ENCODE measurements around the gene PARVA. TPM values are rescaled to one million over a fixed set of nuclear protein-coding genes. Genes with fewer than 3 reads are reported as not detected.

PARVA gene
- polyA plus RNA-seq, 1 experiment = 142 TPM

DNA sequence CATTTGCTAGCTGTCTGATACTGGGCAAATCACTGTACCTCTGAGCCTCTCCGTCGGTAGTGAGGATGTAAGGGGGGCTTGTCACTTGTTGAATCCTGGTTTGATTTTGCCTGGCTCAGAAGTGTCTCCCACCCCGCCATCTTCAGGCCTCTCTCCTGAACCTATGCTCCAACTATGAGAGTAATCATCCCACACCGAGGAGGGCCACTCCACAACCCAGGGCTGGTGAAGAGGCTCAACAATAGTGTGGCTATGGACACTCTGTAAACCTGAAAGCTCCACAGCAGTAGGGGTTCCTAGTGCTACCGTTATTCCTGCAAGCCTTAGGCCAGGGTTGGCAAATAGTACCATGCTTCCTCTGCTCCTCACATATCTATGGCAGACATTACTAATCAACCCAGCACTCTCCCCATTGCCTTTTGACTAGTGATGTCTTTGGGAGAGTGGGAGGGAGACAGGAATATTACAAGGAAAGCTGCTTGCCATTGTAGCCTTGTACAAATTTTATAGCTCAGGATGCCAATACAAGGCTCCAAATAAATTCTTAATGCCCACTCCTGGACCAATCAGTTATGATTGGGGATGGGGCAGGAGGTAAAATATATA lies 162.8 kb downstream of the PARVA start:
- H3K9me3 ChIP-seq (ENCODE audit: control insufficient read depth, insufficient read depth, low read length) = no peaks in the 10 kb centered on the region
- H3K27ac ChIP-seq (ENCODE audit: low read depth, low read length) = peak overlapping the region; percentile 99
- POLR2A ChIA-PET = interaction anchor here (1.2 to 1.8 kb wide), 7 partner anchors 12 to 252 kb away, joined by 3 to 9 read pairs (median 5); partner anchors contain the start of genes PARVA and TEAD1
- no peak overlapping the region for H3K4me3 ChIP-seq (ENCODE audit: low read depth, low read length)
- CTCF ChIA-PET = interaction anchor here (0.6 to 1.6 kb wide), 6 partner anchors 13 to 251 kb away, joined by 3 to 11 read pairs (median 4); no protein-coding TSS in a partner anchor
- TF ChIP-seq, protein P1, sequence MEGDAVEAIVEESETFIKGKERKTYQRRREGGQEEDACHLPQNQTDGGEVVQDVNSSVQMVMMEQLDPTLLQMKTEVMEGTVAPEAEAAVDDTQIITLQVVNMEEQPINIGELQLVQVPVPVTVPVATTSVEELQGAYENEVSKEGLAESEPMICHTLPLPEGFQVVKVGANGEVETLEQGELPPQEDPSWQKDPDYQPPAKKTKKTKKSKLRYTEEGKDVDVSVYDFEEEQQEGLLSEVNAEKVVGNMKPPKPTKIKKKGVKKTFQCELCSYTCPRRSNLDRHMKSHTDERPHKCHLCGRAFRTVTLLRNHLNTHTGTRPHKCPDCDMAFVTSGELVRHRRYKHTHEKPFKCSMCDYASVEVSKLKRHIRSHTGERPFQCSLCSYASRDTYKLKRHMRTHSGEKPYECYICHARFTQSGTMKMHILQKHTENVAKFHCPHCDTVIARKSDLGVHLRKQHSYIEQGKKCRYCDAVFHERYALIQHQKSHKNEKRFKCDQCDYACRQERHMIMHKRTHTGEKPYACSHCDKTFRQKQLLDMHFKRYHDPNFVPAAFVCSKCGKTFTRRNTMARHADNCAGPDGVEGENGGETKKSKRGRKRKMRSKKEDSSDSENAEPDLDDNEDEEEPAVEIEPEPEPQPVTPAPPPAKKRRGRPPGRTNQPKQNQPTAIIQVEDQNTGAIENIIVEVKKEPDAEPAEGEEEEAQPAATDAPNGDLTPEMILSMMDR (IDR thresholded peaks at IDR 0.05; ENCODE audit: low read depth, low read length) = no peak
- no peak for DNase-seq (ENCODE audit: low read depth, low spot score)
- H3K27me3 ChIP-seq (ENCODE audit: control insufficient read depth, insufficient read depth, low read length) = no peaks in the 10 kb centered on the region

DNA sequence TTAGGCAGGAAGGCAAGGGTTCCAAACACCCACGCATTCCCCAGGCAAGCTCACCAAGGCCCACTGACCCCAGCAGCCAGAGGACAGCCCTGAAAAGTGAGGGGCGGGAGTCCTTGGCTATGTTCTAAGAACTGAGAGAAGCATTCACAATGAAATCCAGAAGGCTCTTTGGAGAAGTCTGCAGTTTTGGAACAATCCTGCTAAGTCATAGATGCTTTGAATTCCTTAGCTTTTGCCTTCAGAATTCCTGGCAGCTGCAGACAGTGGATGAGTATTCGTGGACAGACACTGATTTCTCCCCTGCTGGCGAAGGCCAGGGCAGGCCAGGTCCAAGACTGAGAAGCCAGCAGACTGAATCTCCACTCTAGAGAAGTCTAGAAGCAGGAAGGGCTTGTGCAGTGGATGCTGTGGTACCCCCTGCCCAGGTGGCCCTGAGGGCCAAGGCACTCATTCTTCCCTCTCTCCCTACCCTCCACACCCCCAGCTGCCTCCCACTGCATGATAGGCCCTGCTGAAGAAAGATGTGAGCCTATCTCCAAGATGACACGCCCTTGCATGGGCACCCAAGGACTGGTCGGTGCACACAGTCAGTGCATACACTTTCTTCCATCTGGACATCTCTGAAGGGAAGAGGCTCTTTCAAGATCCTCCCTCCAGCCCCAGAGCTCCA lies 163.7 kb downstream of the PARVA start:
- ChIA-PET POLR2A (interaction anchor here (1.2 to 1.8 kb wide), 7 partner anchors 12 to 253 kb away, joined by 3 to 9 read pairs (median 5); partner anchors contain the start of genes PARVA and TEAD1), CTCF (interaction anchor here (0.6 to 1.6 kb wide), 6 partner anchors 12 to 252 kb away, joined by 3 to 11 read pairs (median 4); no protein-coding TSS in a partner anchor)
- Histone ChIP-seq H3K9me3 (ENCODE audit: control insufficient read depth, insufficient read depth, low read length) (no peaks in the 10 kb centered on the region), H3K27me3 (ENCODE audit: control insufficient read depth, insufficient read depth, low read length) (no peaks in the 10 kb centered on the region), H3K27ac (ENCODE audit: low read depth, low read length) (peak overlapping the region; percentile 99), H3K4me3 (ENCODE audit: low read depth, low read length) (no peak overlapping the region; the same call in 1 of the 2 replicates)
- TF ChIP-seq, protein P1 (IDR thresholded peaks at IDR 0.05; ENCODE audit: low read depth, low read length) = peak; percentile 65
- DNase-seq (ENCODE audit: low read depth, low spot score) = peak; percentile 87

DNA sequence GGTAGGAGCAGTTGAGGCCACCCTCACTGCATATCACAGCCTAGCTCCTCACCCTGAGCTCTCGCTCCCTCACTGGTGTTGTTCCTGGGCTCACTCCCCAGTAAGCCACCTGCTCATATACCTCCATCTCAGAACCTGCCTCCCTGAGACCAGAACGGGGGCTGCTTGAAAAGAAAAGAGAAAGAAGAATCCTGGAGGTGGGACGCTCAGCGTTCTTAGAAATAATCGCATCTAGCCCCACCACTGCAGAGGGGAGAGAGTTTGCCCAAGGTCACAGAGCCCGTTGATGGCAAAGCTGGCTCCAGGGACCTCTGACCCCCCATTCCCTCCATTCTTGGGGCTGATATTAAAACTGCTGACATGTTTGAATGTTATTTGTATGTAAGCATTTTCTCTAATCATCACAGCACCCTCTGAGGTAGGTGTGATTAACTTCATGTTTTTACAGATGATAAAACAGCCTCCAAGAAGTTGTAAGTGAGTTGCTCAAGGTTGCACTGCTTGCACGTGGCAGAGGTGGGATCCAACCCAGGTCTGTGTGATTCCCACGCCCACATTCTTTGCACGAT lies 164.3 kb downstream of the PARVA start:
- H3K27ac ChIP-seq (ENCODE audit: low read depth, low read length) = peak overlapping the region; percentile 99
- TF ChIP-seq, protein P1 (IDR thresholded peaks at IDR 0.05; ENCODE audit: low read depth, low read length) = no peak
- DNase-seq (ENCODE audit: low read depth, low spot score) = no peak
- H3K9me3 ChIP-seq (ENCODE audit: control insufficient read depth, insufficient read depth, low read length) = no peaks in the 10 kb centered on the region
- POLR2A ChIA-PET = interaction anchor here (1.2 to 1.8 kb wide), 4 partner anchors 11 to 253 kb away, joined by 4 to 9 read pairs (median 4); partner anchors contain the start of gene PARVA
- CTCF ChIA-PET = interaction anchor here (1.2 to 1.6 kb wide), 2 partner anchors 15 to 253 kb away, joined by 5 to 6 read pairs; no protein-coding TSS in a partner anchor
- H3K27me3 ChIP-seq (ENCODE audit: control insufficient read depth, insufficient read depth, low read length) = no peaks in the 10 kb centered on the region
- no peak overlapping the region for H3K4me3 ChIP-seq (ENCODE audit: low read depth, low read length)

DNA sequence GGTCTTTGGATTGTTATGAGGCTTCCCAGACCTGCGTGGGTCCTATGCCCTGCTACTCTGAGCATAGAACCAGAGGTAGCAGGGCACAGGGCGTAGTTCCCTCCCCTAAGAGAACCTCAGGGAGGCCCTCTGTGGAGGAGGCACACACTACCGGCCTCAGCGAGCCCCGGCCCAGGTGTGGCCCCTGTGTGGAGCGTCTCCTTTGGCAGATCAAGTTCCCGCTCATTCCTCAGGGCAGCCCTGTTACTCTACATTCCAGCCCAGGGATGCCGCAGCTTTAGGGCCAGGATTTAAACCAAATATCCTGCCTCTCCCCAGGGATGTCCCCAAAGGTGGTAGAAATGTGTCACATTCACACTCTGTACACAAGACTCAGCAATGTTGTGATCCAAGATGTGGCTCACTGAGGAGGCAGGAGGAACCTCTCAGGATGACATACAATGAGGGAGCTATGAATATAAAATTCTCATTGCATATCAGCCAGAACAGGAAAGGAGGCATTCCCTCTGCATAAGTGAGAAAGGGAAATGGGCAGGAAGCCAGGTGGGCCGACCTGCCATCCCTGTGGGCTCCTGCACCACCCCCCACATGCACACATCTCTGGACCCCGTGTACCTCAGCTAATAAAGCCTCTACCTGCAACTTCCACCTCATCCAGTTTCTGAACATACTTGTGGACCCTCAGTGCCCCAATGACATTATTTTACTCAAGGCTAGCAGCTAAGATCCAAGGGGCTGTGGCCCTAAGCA lies 165.0 kb downstream of the PARVA start:
- TF ChIP-seq, protein P1 (IDR thresholded peaks at IDR 0.05; ENCODE audit: low read depth, low read length) = no peak
- ChIA-PET POLR2A (interaction anchor here (1.8 kb wide), 1 partner anchor 254 kb away, joined by 4 read pairs; no protein-coding TSS in a partner anchor), CTCF (no interaction called here)
- H3K9me3 ChIP-seq (ENCODE audit: control insufficient read depth, insufficient read depth, low read length) = no peaks in the 10 kb centered on the region
- peak overlapping the region; percentile 99 for H3K27ac ChIP-seq (ENCODE audit: low read depth, low read length)
- no peak for DNase-seq (ENCODE audit: low read depth, low spot score)
- H3K27me3 ChIP-seq (ENCODE audit: control insufficient read depth, insufficient read depth, low read length) = no peaks in the 10 kb centered on the region
- H3K4me3 ChIP-seq (ENCODE audit: low read depth, low read length) = no peak overlapping the region
